Mesenchymal stem cell (in vitro differentiated cells and primary cell): ENCODE data around the gene GPN2.

Experiments
- DNase-seq: peaks from one replicate; pipeline ENCODE4 v3.0.0-alpha.2; 2013
- H2AFZ ChIP-seq: one replicate; pipeline ENCODE4 v1.6.1; 2013; ENCODE audit warnings: low read depth, mild to moderate bottlenecking, control low read depth, inconsistent platforms, low read length, moderate library complexity
- H2AK5ac ChIP-seq: 2 replicates; pipeline ENCODE4 v1.6.1; 2013; ENCODE audit warnings: low read length, moderate library complexity, mild to moderate bottlenecking, inconsistent platforms; ENCODE audit not compliant: severe bottlenecking
- H2BK120ac ChIP-seq: one replicate; pipeline ENCODE4 v1.6.1; 2013; ENCODE audit warnings: low read depth, mild to moderate bottlenecking, inconsistent platforms, low read length, moderate library complexity
- H2BK12ac ChIP-seq, 2 experiments: one replicate each; pipeline ENCODE4 v1.6.1; 2013; ENCODE audit warnings: inconsistent platforms in 2 of 2, low read length in 2 of 2, mild to moderate bottlenecking in 2 of 2, moderate library complexity in 2 of 2, control low read depth in 1 of 2
- H2BK15ac ChIP-seq: one replicate; pipeline ENCODE4 v1.6.1; 2013; ENCODE audit warnings: mild to moderate bottlenecking, low read depth, inconsistent platforms; ENCODE audit not compliant: poor library complexity, severe bottlenecking
- H2BK5ac ChIP-seq: 2 replicates; pipeline ENCODE4 v1.6.1; 2013; ENCODE audit warnings: low read depth, mild to moderate bottlenecking, low read length, control low read depth, inconsistent platforms; ENCODE audit not compliant: poor library complexity, severe bottlenecking
- H3K14ac ChIP-seq, 2 experiments: one replicate each; pipeline ENCODE4 v1.6.1; 2013; ENCODE audit warnings: inconsistent platforms in 2 of 2, low read length in 2 of 2, control low read depth in 1 of 2, mild to moderate bottlenecking in 1 of 2, moderate library complexity in 1 of 2
- H3K18ac ChIP-seq, 2 experiments: one replicate each; pipeline ENCODE4 v1.6.1; 2013; ENCODE audit warnings: inconsistent platforms in 2 of 2, low read length in 2 of 2, control low read depth in 1 of 2, low read depth in 1 of 2, mild to moderate bottlenecking in 1 of 2
- H3K23ac ChIP-seq, 2 experiments: one replicate each; pipeline ENCODE4 v1.6.1; 2013; ENCODE audit warnings: inconsistent platforms in 2 of 2, low read length in 2 of 2, mild to moderate bottlenecking in 2 of 2, moderate library complexity in 2 of 2, control low read depth in 1 of 2
- H3K27ac ChIP-seq: 2 replicates; pipeline ENCODE4 v1.5.1; 2013; ENCODE audit warnings: mild to moderate bottlenecking, moderate library complexity, low read length, control low read depth, inconsistent platforms; ENCODE audit not compliant: poor library complexity, severe bottlenecking
- H3K27me3 ChIP-seq, 2 experiments: 2 replicates each; pipeline versions ENCODE4 v1.6.1 to v1.7.0; 2013; ENCODE audit warnings: low read length in 2 of 2, mild to moderate bottlenecking in 2 of 2, moderate library complexity in 2 of 2, control low read depth in 1 of 2, inconsistent platforms in 1 of 2; ENCODE audit not compliant: control insufficient read depth in 1 of 2, insufficient read depth in 1 of 2
- H3K36me3 ChIP-seq, 2 experiments: 2 replicates each; pipeline versions ENCODE4 v1.6.1 to v1.7.0; 2013; ENCODE audit warnings: low read length in 2 of 2, control low read depth in 1 of 2, inconsistent platforms in 1 of 2, low read depth in 1 of 2, mild to moderate bottlenecking in 1 of 2; ENCODE audit not compliant: insufficient read depth in 2 of 2, control insufficient read depth in 1 of 2
- H3K4ac ChIP-seq, 2 experiments: one replicate each; pipeline ENCODE4 v1.6.1; 2013; ENCODE audit warnings: inconsistent platforms in 2 of 2, low read length in 2 of 2, mild to moderate bottlenecking in 2 of 2, moderate library complexity in 2 of 2, control low read depth in 1 of 2, low read depth in 1 of 2
- H3K4me1 ChIP-seq: 2 replicates; pipeline ENCODE4 v1.6.1; 2013; ENCODE audit warnings: low read depth, low read length, control low read depth; ENCODE audit not compliant: control insufficient read depth, insufficient read depth
- H3K4me2 ChIP-seq: 2 replicates; pipeline ENCODE4 v1.6.1; 2013; ENCODE audit warnings: low read length, mild to moderate bottlenecking, inconsistent platforms; ENCODE audit not compliant: poor library complexity, severe bottlenecking
- H3K4me3 ChIP-seq, 2 experiments: 2 replicates each; pipeline versions ENCODE4 v1.5.1 to v1.7.0; 2013; ENCODE audit warnings: low read length in 2 of 2, mild to moderate bottlenecking in 2 of 2, control low read depth in 1 of 2, low read depth in 1 of 2; ENCODE audit not compliant: insufficient read depth in 1 of 2
- H3K79me1 ChIP-seq: replicated peaks from 2 replicates; pipeline ENCODE4 v1.6.1; 2013; ENCODE audit warnings: mild to moderate bottlenecking, control low read depth, low read length, inconsistent platforms; ENCODE audit not compliant: poor library complexity, severe bottlenecking
- H3K9ac ChIP-seq: 2 replicates; pipeline ENCODE4 v1.7.0; 2013; ENCODE audit warnings: mild to moderate bottlenecking, low read length, moderate library complexity
- H3K9me3 ChIP-seq: 2 replicates; pipeline ENCODE4 v1.7.0; 2013; ENCODE audit warnings: mild to moderate bottlenecking, low read length; ENCODE audit not compliant: control insufficient read depth
- H4K8ac ChIP-seq: one replicate; pipeline ENCODE4 v1.6.1; 2013; ENCODE audit warnings: inconsistent platforms, mild to moderate bottlenecking, low read length, moderate library complexity
- H4K91ac ChIP-seq: one replicate; pipeline ENCODE4 v1.6.1; 2013; ENCODE audit warnings: mild to moderate bottlenecking, low read length, inconsistent platforms
- WGBS: methylation state at CpG from one replicate; pipeline ENCODE4 v1.1.7; 2013; ENCODE audit warnings: mixed read lengths; 5-methylcytosine and 5-hydroxymethylcytosine counted together

The GPN2 gene

GRCh38 chr1:26932531-26932930 lies 42.4 kb upstream of the GPN2 start:
- H2BK12ac ChIP-seq, result no peak overlapping the region
- no peak overlapping the region for H2BK120ac ChIP-seq
- no peak overlapping the region for H4K91ac ChIP-seq
- no peak overlapping the region for H2BK5ac ChIP-seq
- no peak overlapping the region for H3K14ac ChIP-seq
- H3K18ac ChIP-seq, result no peak overlapping the region
- no peak overlapping the region for H2AFZ ChIP-seq
- H3K9ac ChIP-seq, result no peak overlapping the region
- no peaks in the 10 kb centered on the region for H3K4me1 ChIP-seq
- H3K4ac ChIP-seq, result no peak overlapping the region
- DNase-seq, result no peak
- WGBS, result 100% methylated on average over 1 of the region's 3 CpGs
- peaks cover 11% of the 10 kb centered on the region for H3K79me1 ChIP-seq
- no peak overlapping the region for H3K27ac ChIP-seq
- no peaks in the 10 kb centered on the region for H3K27me3 ChIP-seq
- H3K4me2 ChIP-seq, result no peak overlapping the region
- no peak overlapping the region for H3K23ac ChIP-seq
- H3K9me3 ChIP-seq, result no peaks in the 10 kb centered on the region
- no peak overlapping the region for H3K4me3 ChIP-seq
- peaks cover 32 to 69% of the 10 kb centered on the region in 2 experiments for H3K36me3 ChIP-seq
- H4K8ac ChIP-seq, result no peak overlapping the region
- no peak overlapping the region for H2BK15ac ChIP-seq
- no peak overlapping the region for H2AK5ac ChIP-seq

GRCh38 chr1:26923711-26924110 lies 33.6 kb upstream of the GPN2 start:
- 96% methylated on average over 3 of the region's 3 CpGs for WGBS
- H3K79me1 ChIP-seq, result peaks cover 3% of the 10 kb centered on the region

GRCh38 chr1:26922901-26923300 lies 32.8 kb upstream of the GPN2 start:
- Histone ChIP-seq H3K4ac (no peak overlapping the region), H2BK12ac (no peak overlapping the region), H2AK5ac (no peak overlapping the region), H2AFZ (no peak overlapping the region), H3K27me3 (no peaks in the 10 kb centered on the region), H3K27ac (no peak overlapping the region), H3K4me1 (peaks cover 6% of the 10 kb centered on the region), H3K4me2 (peak overlapping the region; percentile 71), H4K91ac (no peak overlapping the region), H3K79me1 (peaks cover 3% of the 10 kb centered on the region), H3K4me3 (peak overlapping the region in 1 of 2 experiments; percentile 93), H3K18ac (no peak overlapping the region), H3K36me3 (peaks cover 19 to 33% of the 10 kb centered on the region in 2 experiments), H3K14ac (no peak overlapping the region), H2BK120ac (no peak overlapping the region), H4K8ac (no peak overlapping the region), H2BK5ac (no peak overlapping the region), H3K9ac (peak overlapping the region; percentile 96), H3K23ac (no peak overlapping the region), H3K9me3 (no peaks in the 10 kb centered on the region), H2BK15ac (no peak overlapping the region)
- 96% methylated on average over 3 of the region's 3 CpGs for WGBS
- DNase-seq, result no peak

More at GRCh38 chr1:26923711-26924110, 33.6 kb upstream of the GPN2 start:
- Histone ChIP-seq H3K27ac (no peak overlapping the region), H3K14ac (no peak overlapping the region), H2AK5ac (no peak overlapping the region), H4K8ac (no peak overlapping the region), H2BK15ac (no peak overlapping the region), H3K36me3 (peaks cover 19 to 41% of the 10 kb centered on the region in 2 experiments), H3K4me1 (peaks cover 6% of the 10 kb centered on the region), H3K18ac (no peak overlapping the region), H2BK5ac (no peak overlapping the region), H4K91ac (no peak overlapping the region), H3K27me3 (no peaks in the 10 kb centered on the region), H3K9me3 (no peaks in the 10 kb centered on the region), H3K9ac (no peak overlapping the region), H2BK12ac (no peak overlapping the region), H3K23ac (no peak overlapping the region), H3K4me3 (no peak overlapping the region), H2BK120ac (no peak overlapping the region), H3K4me2 (no peak overlapping the region), H3K4ac (no peak overlapping the region), H2AFZ (no peak overlapping the region)
- DNase-seq, result peak; percentile 34

- Histone ChIP-seq H3K27me3 (no peaks in the 10 kb centered on the region), H3K9ac (peak overlapping the region; percentile 96)
- 53% methylated on average over 6 of the region's 6 CpGs for WGBS
Measured at GRCh38 chr1:26922431-26922729, 32.3 kb upstream of the GPN2 start.

More at GRCh38 chr1:26922431-26922729, 32.3 kb upstream of the GPN2 start:
- Histone ChIP-seq H3K4me3 (peak overlapping the region; percentile 81 to 93), H3K36me3 (peaks cover 18 to 28% of the 10 kb centered on the region in 2 experiments), H2BK15ac (no peak overlapping the region), H2BK120ac (no peak overlapping the region), H3K23ac (no peak overlapping the region), H2AFZ (no peak overlapping the region), H4K8ac (no peak overlapping the region), H3K9me3 (no peaks in the 10 kb centered on the region), H3K4me1 (peaks cover 6% of the 10 kb centered on the region), H2BK12ac (no peak overlapping the region), H2AK5ac (no peak overlapping the region), H2BK5ac (no peak overlapping the region), H3K4ac (no peak overlapping the region), H3K27ac (no peak overlapping the region), H3K79me1 (peaks cover 3% of the 10 kb centered on the region), H4K91ac (no peak overlapping the region), H3K18ac (no peak overlapping the region), H3K14ac (peak overlapping the region in 1 of 2 experiments; percentile 82), H3K4me2 (peak overlapping the region; percentile 71)
- DNase-seq, result no peak
